ENCODE results near the gene AMOTL1.

AMOTL1 gene

GRCh38 chr11:94767701-94768601 is at the start of gene AMOTL1:
AMOTL1 (plus strand) TSS chr11:94768356; CDS start chr11:94768512, 156 bp downstream.
- peak; percentile 12 for DNase-seq

- DNase-seq, result no peak
Measured at GRCh38 chr11:94719876-94720275, 48.3 kb upstream of the AMOTL1 start.

GRCh38 chr11:94721565-94722292 is 46.4 kb upstream of the AMOTL1 start:
- DNase-seq, result no peak

GRCh38 chr11:94722735-94723134 is 45.4 kb upstream of the AMOTL1 start:
- no peak for DNase-seq

GRCh38 chr11:94725097-94725496 is 43.1 kb upstream of the AMOTL1 start:
- DNase-seq, result no peak

- no peak for DNase-seq
Measured at GRCh38 chr11:94727819-94728218, 40.3 kb upstream of the AMOTL1 start.

GRCh38 chr11:94728541-94728940 is 39.6 kb upstream of the AMOTL1 start:
- no peak for DNase-seq

- no peak for DNase-seq
Measured at GRCh38 chr11:94728966-94729751, 39.0 kb upstream of the AMOTL1 start.

- DNase-seq, result no peak
Measured at GRCh38 chr11:94730153-94730552, 38.0 kb upstream of the AMOTL1 start.

GRCh38 chr11:94731880-94732601 is 36.1 kb upstream of the AMOTL1 start:
- DNase-seq, result no peak

- no peak for DNase-seq
Measured at GRCh38 chr11:94732617-94733281, 35.4 kb upstream of the AMOTL1 start.

- no peak for DNase-seq
Measured at GRCh38 chr11:94734563-94735275, 33.4 kb upstream of the AMOTL1 start.

GRCh38 chr11:94735907-94736306 is 32.2 kb upstream of the AMOTL1 start:
- no peak for DNase-seq

GRCh38 chr11:94737171-94737611 is 31.0 kb upstream of the AMOTL1 start:
- no peak for DNase-seq

- no peak for DNase-seq
Measured at GRCh38 chr11:94738746-94739145, 29.4 kb upstream of the AMOTL1 start.

- no peak for DNase-seq
Measured at GRCh38 chr11:94739331-94739730, 28.8 kb upstream of the AMOTL1 start.

- DNase-seq, result no peak
Measured at GRCh38 chr11:94740083-94741021, 27.8 kb upstream of the AMOTL1 start.

- no peak for DNase-seq
Measured at GRCh38 chr11:94741022-94741679, 27.0 kb upstream of the AMOTL1 start.

- DNase-seq, result no peak
Measured at GRCh38 chr11:94742665-94743064, 25.5 kb upstream of the AMOTL1 start.
